ENCODE results near the gene MIOX.

MIOX gene

GRCh38 chr22:50438305-50439275, 48.1 kb upstream of the MIOX start (continued):
- TF ChIP-seq ZNF449 (tag by site-specific recombination; IDR thresholded peaks at IDR 0.05) (no peak), ZSCAN23 (tag by site-specific recombination; IDR thresholded peaks at IDR 0.05) (no peak), ZNF362 (tag by site-specific recombination; IDR thresholded peaks at IDR 0.05) (no peak), ZNF561 (tag by site-specific recombination; IDR thresholded peaks at IDR 0.05; ENCODE audit: borderline replicate concordance) (no peak), PRDM1 (tag by site-specific recombination; IDR thresholded peaks at IDR 0.05) (no peak), ZNF112 (tag by site-specific recombination; IDR thresholded peaks at IDR 0.05) (no peak), ZNF202 (tag by site-specific recombination; IDR thresholded peaks at IDR 0.05; ENCODE audit: borderline replicate concordance) (no peak), ZNF239 (tag by site-specific recombination; IDR thresholded peaks at IDR 0.05) (no peak), ZNF513 (tag by site-specific recombination; IDR thresholded peaks at IDR 0.05) (no peak), YY2 (tag by site-specific recombination; IDR thresholded peaks at IDR 0.05) (no peak), ZNF785 (tag by site-specific recombination; IDR thresholded peaks at IDR 0.05) (no peak), ZNF169 (tag by site-specific recombination; IDR thresholded peaks at IDR 0.05) (no peak), ZNF645 (tag by site-specific recombination; IDR thresholded peaks at IDR 0.05) (no peak), ZNF302 (tag by site-specific recombination; IDR thresholded peaks at IDR 0.05; ENCODE audit: low read depth) (no peak)

- H3K36me3 ChIP-seq (ENCODE audit: control insufficient read depth in 2 of 2, insufficient read depth in 1 of 2, low read length in 2 of 2): peaks cover 0 to 87% of the 10 kb centered on the region in 2 experiments; a peak in 2 of 3 replicates
- TF ChIP-seq EGR2 (tag by site-specific recombination; IDR thresholded peaks at IDR 0.05; ENCODE audit: low read depth) (peak; percentile 87), ZFHX2 (tag by site-specific recombination; conservative IDR thresholded peaks at IDR 0.05) (peak; percentile 88), ZNF777 (tag by site-specific recombination; IDR thresholded peaks at IDR 0.05; ENCODE audit: borderline replicate concordance) (no peak)
- no peak overlapping the region for H3K27ac ChIP-seq (ENCODE audit: extremely low read depth, low read depth, low read length)
- CTCF ChIA-PET: interaction anchor here (0.6 to 1.0 kb wide), 3 partner anchors 12 to 106 kb away, joined by 3 read pairs; partner anchors contain the start of gene SCO2
- POLR2A ChIA-PET: interaction anchor here (0.5 to 1.0 kb wide), 2 partner anchors 9 to 13 kb away, joined by 3 to 6 read pairs; no protein-coding TSS in a partner anchor
- H3K4me3 ChIP-seq (ENCODE audit: low read depth, low read length): no peak overlapping the region
- no peaks in the 10 kb centered on the region for H3K9me3 ChIP-seq (ENCODE audit: control insufficient read depth, insufficient read depth, low read depth, low read length)
- no peaks in the 10 kb centered on the region for H3K4me1 ChIP-seq (ENCODE audit: control insufficient read depth, insufficient read depth, low read length)
Observed at GRCh38 chr22:50439314-50439870, 47.3 kb upstream of the MIOX start.

Data from HEK293 (cell line).